ENCODE data around the gene SPDYE16.
"Not testable (repeated sequence)": the region's sequence is repeated elsewhere in the genome, so short reads cannot be mapped to it uniquely, and the experiment has no call there.

SPDYE16 gene

DNA sequence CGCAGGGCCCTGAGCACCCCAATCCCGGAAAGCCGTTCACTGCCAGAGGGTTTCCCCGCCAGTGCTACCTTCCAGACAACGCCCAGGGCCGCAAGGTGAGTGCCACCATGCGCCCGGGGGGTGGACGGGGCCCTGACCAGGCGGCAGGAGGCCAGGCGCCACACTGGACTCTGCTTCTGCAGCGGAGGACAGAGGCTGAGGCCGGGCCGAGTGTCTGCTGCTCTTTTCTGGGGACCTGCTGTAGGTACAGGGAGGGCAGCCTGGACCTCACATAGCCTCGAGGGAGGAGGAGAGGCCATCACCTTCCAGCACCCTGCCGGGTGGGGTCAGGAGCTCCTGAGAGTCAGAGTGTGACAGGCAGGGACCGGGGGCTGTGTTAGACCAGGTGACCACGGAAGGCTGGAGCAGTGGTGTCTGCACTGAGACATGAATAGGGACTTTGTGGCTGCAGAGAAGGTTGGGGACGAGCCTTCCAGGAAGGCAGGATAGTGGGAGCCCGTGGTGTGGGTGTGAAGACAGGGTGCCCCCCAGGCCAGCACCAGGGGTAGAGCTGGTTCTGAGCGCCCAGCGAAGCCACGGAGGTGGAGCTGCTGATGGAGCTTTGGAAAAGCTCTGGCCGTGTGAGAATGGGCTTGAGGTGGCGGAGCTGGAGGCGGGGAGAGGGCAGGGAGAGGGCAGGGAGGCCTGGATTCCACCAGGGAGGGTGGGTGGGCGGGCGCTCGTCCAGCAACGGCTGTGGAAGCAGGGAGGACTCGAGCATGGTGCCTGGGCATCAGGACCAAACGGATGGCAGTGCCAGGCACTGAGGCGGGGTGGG is 38.5 kb downstream of the SPDYE16 start:
- not testable (repeated sequence) for H3K27me3 ChIP-seq (ENCODE audit: insufficient read depth, poor library complexity, severe bottlenecking); H3K4me3 ChIP-seq (replicated peaks; ENCODE audit: insufficient read depth, low read length); H3K27ac ChIP-seq (replicated peaks); DNase-seq (ENCODE audit: low read depth in 1 of 2, low spot score in 1 of 2)

- DNase-seq (ENCODE audit: low read depth in 1 of 2, low spot score in 1 of 2), result not testable (repeated sequence)
Observed at GRCh38 chr7:76503244-76503643, 39.9 kb downstream of the SPDYE16 start.

GRCh38 chr7:76502836-76503235 is 40.3 kb downstream of the SPDYE16 start:
- H3K4me3 ChIP-seq (replicated peaks; ENCODE audit: insufficient read depth, low read length); H3K27me3 ChIP-seq (ENCODE audit: insufficient read depth, poor library complexity, severe bottlenecking); H3K27ac ChIP-seq (replicated peaks); DNase-seq (ENCODE audit: low read depth in 1 of 2, low spot score in 1 of 2): not testable (repeated sequence)

More at GRCh38 chr7:76503244-76503643, 39.9 kb downstream of the SPDYE16 start:
- not testable (repeated sequence) for H3K27ac ChIP-seq (replicated peaks); H3K27me3 ChIP-seq (ENCODE audit: insufficient read depth, poor library complexity, severe bottlenecking); H3K4me3 ChIP-seq (replicated peaks; ENCODE audit: insufficient read depth, low read length)

DNA sequence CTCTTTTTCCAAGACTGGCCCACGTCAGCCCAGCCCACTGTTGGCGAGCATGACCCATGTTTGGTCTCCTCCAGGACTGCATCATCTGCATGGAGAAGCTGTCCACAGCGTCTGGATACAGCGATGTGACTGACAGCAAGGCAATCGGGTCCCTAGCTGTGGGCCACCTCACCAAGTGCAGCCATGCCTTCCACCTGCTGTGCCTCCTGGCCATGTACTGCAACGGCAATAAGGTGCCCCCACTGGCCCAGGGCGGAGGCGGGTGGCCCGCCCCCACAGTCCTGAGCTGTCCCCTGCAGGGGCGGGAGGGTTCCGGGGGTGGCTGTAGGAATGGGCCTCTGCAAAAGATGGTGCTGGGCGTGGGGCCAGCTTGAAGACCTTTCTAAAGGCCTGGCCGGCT is 40.9 kb downstream of the SPDYE16 start:
- H3K27ac ChIP-seq (replicated peaks); DNase-seq (ENCODE audit: low read depth in 1 of 2, low spot score in 1 of 2); H3K27me3 ChIP-seq (ENCODE audit: insufficient read depth, poor library complexity, severe bottlenecking); H3K4me3 ChIP-seq (replicated peaks; ENCODE audit: insufficient read depth, low read length): not testable (repeated sequence)

DNA sequence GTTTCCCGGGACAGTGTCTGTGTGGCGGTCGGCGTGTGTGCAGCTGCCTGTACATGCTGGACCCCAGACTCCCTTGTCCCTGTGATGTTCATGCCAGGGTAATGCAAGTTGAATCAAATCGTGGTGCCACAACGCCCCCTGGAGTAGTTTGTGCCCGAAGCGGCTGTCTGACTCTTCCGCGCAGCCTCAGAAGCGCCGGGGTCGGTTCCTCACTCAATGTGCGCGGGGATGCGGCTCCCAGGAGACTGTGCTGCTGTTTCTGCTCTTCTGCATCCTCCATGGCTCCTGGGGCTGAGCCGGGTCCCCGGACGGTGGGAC is 43.2 kb downstream of the SPDYE16 start:
- not testable (repeated sequence) for H3K27ac ChIP-seq (replicated peaks); H3K4me3 ChIP-seq (replicated peaks; ENCODE audit: insufficient read depth, low read length); H3K27me3 ChIP-seq (ENCODE audit: insufficient read depth, poor library complexity, severe bottlenecking)
- peak in 1 of 2 experiments; percentile 41 for DNase-seq (ENCODE audit: low read depth in 1 of 2, low spot score in 1 of 2)

- H3K27ac ChIP-seq (replicated peaks); DNase-seq (ENCODE audit: low read depth in 1 of 2, low spot score in 1 of 2); H3K4me3 ChIP-seq (replicated peaks; ENCODE audit: insufficient read depth, low read length); H3K27me3 ChIP-seq (ENCODE audit: insufficient read depth, poor library complexity, severe bottlenecking): not testable (repeated sequence)
Observed at GRCh38 chr7:76499201-76499923, 43.7 kb downstream of the SPDYE16 start.

DNA sequence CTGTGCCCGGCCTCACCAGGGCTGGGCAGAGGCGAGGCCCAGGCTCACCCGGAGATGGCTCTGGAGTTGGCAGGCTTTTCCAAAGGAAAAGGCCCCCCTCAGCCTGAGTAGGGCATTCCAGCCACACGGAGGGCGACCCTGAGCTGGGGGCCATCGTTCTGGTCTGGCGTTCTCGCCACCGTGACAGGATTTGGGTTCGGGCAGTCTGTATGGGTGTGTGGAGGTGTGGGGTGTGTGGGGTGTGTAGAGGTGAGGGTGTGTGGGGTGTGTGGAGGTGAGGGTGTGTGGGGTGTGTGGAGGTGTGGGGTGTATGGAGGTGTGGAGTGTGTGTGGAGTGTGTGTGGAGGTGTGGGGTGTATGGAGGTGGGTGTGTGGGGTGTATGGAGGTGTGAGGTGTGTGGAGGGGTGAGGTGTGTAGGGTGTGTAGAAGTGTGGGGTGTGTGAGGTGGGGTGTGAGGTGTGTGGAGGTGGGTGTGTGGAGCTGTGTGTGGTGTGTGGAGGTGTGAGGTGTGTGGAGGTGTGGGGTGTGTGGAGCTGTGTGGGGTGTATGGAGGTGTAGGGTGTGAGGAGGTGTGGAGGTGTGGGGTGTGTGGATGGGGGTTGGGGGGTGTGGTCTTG is 44.4 kb downstream of the SPDYE16 start:
- H3K4me3 ChIP-seq (replicated peaks; ENCODE audit: insufficient read depth, low read length); DNase-seq (ENCODE audit: low read depth in 1 of 2, low spot score in 1 of 2); H3K27me3 ChIP-seq (ENCODE audit: insufficient read depth, poor library complexity, severe bottlenecking); H3K27ac ChIP-seq (replicated peaks): not testable (repeated sequence)

GRCh38 chr7:76497918-76498582 is 45.0 kb downstream of the SPDYE16 start:
- not testable (repeated sequence) for H3K27me3 ChIP-seq (ENCODE audit: insufficient read depth, poor library complexity, severe bottlenecking); DNase-seq (ENCODE audit: low read depth in 1 of 2, low spot score in 1 of 2); H3K4me3 ChIP-seq (replicated peaks; ENCODE audit: insufficient read depth, low read length); H3K27ac ChIP-seq (replicated peaks)

DNA sequence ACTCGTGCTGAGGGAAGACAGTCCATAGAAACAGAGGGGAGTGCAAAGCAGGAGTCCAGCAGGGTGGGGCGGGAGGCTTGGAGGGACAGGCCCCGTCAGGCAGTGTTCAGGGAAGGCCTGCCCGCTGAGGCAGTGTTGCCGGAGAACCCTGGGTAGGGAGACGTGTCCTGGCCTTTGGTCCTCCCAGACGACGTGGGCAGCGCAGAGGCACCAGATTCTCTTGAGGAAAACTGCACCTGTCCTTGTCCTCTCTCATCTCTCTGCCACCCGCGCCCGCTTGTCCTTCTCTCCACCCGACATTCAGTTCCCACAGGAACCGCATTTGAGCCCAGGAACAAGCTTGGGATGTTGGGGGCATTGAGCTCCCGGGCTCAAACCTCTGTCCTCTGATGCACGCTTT is 47.4 kb downstream of the SPDYE16 start:
- not testable (repeated sequence) for DNase-seq (ENCODE audit: low read depth in 1 of 2, low spot score in 1 of 2); H3K27ac ChIP-seq (replicated peaks); H3K27me3 ChIP-seq (ENCODE audit: insufficient read depth, poor library complexity, severe bottlenecking); H3K4me3 ChIP-seq (replicated peaks; ENCODE audit: insufficient read depth, low read length)

- not testable (repeated sequence) for H3K27ac ChIP-seq (replicated peaks); DNase-seq (ENCODE audit: low read depth in 1 of 2, low spot score in 1 of 2); H3K4me3 ChIP-seq (replicated peaks; ENCODE audit: insufficient read depth, low read length); H3K27me3 ChIP-seq (ENCODE audit: insufficient read depth, poor library complexity, severe bottlenecking)
Observed at GRCh38 chr7:76492139-76492538, 51.0 kb downstream of the SPDYE16 start.

DNA sequence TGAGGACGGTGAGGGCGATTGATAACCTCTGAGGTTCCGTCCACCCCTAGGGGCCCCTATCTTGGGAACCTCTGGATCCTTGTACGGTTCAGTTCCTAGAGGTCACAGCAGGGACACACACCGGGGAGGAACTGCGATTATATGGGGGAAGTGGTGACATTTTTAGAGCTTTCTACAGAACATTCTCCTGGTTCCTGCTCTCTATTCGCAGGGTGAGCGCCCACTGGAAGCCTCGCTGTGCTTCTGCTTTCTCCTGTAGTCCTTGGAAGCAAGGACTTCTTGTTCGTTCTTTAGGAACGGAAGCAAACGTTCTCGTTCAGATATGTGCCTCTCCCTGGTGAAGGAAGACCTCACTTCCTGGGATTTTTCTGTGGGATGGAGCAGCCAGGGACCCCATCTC is 55.1 kb downstream of the SPDYE16 start:
- H3K4me3 ChIP-seq (replicated peaks; ENCODE audit: insufficient read depth, low read length); H3K27ac ChIP-seq (replicated peaks); H3K27me3 ChIP-seq (ENCODE audit: insufficient read depth, poor library complexity, severe bottlenecking): not testable (repeated sequence)
- peak in 1 of 2 experiments; percentile 72 for DNase-seq (ENCODE audit: low read depth in 1 of 2, low spot score in 1 of 2)

DNA sequence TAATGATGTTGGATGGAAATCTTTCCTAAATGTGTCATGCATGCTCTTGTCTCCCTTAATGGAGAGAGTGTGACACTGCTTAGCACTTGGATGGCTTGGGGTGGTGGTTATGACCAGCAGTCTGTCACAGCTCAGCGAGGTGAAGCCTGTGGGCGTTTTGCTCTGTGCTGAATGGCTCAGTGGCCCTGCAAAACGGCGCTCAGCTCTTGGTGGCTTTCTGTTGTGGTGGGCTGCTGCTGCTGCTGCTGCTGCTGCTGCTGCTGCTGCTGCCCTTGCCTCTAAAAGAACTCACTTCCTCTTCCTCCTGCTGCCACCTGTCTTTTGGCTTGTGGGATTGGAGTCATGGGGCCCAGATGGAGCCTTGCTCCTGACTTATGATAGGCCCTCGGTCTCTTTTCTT is 56.5 kb downstream of the SPDYE16 start:
- not testable (repeated sequence) for H3K27me3 ChIP-seq (ENCODE audit: insufficient read depth, poor library complexity, severe bottlenecking); H3K4me3 ChIP-seq (replicated peaks; ENCODE audit: insufficient read depth, low read length)
- peak in 1 of 2 experiments; percentile 64 for DNase-seq (ENCODE audit: low read depth in 1 of 2, low spot score in 1 of 2)
- H3K27ac ChIP-seq (replicated peaks), result 0 out of 2 replicates have a peak overlapping the region, but pooled peaks have one; percentile 37

- DNase-seq (ENCODE audit: low read depth in 1 of 2, low spot score in 1 of 2); H3K27me3 ChIP-seq (ENCODE audit: insufficient read depth, poor library complexity, severe bottlenecking); H3K4me3 ChIP-seq (replicated peaks; ENCODE audit: insufficient read depth, low read length); H3K27ac ChIP-seq (replicated peaks): not testable (repeated sequence)
Observed at GRCh38 chr7:76485822-76486610, 57.1 kb downstream of the SPDYE16 start.

GRCh38 chr7:76484456-76484855 is 58.6 kb downstream of the SPDYE16 start:
- not testable (repeated sequence) for H3K27me3 ChIP-seq (ENCODE audit: insufficient read depth, poor library complexity, severe bottlenecking); H3K4me3 ChIP-seq (replicated peaks; ENCODE audit: insufficient read depth, low read length); H3K27ac ChIP-seq (replicated peaks); DNase-seq (ENCODE audit: low read depth in 1 of 2, low spot score in 1 of 2)
